Measurements from ENCODE around the gene KLF6.
"Not testable (repeated sequence)": the region's sequence is repeated elsewhere in the genome, so short reads cannot be mapped to it uniquely, and the experiment has no call there.

The KLF6 gene

DNA sequence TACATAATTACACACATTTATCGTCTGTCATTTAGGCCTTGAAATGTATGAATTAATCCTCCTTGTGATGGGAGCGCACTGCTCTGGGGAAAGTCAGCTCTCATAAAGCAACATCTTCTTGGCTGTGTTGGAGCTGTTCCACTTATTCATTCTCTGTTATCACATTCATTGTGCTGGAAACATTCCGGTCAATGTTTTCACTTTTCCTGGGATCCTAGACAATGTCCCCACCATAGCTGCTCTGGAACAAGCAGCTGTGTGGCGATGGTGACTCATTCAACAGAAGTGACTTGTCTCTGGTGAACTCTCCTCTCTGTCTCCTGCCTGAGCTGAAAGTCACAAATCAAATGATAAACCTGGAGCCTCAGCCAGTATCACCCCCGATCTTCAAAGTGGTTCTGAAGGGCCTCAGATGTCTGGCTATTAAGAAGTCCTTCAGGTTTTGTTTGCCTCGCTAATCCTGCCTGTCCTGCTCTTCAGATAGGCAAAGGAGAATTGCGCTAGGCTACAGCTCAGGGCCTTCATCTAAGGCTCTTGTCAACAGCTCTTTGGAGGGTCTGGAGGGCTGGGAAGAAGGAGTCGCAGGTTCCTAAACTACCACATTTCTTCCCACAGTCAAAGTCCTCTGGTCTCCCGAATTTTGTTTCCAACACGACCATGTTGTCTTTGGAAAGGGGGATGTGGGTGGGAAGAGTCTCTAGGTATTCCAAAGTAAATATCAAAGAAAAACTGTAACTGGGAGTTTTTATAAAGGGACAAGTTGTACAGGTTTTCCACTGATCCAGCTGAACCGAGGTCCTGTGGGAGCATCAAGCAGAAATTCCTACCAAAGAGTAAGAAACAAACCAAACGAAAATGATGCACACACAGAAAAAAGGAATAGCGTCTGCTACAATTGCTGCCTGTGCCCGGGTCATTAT lies 29.3 kb downstream of the KLF6 start:
- no peak for DNase-seq

DNA sequence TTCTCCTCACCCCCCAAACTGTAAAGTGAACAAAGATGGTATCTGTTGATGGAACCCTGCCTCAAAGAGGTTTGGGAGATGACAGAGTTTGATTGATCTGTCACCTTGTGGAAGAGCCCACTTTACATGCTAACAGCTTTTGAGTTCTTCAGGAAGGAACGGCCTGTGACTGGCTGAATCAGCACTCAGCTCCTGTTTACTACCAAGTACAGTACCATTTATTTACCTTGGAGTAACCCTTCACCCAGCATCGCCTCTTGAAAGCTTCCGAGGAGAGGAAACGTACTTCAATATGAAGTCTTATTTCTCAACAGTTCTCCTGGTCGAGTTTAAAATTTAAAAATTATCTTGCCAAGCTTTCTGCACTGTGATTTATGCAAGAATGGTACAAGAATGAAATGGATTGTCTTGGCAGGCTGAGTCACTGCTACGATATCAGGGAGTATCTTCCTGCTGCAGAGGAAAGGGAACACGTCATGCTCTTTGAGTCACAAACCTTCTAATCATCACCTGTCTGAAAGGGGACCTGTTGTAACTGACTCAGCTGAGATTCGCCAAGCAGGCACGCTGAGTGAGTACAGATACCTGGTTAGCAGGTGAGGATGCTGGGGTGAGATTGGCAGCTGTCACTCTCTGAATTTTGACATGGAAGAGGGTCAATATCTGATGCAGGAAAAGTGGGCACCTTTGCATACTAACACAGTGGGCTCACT lies 30.1 kb downstream of the KLF6 start:
- no peak for DNase-seq

DNA sequence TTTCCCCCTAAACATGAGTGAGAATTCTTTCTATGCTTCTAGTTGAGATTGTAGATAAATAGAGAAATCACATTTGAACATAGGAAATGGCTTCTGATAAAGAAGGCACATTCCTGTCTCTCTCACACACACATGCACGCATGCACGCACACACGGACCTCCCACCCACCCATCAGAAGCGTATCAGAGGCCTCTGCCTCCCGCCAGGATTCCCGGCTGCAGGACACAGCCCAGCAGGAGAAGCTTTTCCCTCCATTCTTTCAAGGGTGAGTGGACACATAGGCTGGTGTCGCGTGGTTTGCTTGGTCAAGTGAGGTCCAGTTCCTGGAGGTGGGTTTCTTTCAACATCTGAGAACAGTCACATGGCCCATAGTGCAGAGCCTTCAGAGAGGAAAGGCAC lies 34.2 kb downstream of the KLF6 start:
- no peak for DNase-seq

DNA sequence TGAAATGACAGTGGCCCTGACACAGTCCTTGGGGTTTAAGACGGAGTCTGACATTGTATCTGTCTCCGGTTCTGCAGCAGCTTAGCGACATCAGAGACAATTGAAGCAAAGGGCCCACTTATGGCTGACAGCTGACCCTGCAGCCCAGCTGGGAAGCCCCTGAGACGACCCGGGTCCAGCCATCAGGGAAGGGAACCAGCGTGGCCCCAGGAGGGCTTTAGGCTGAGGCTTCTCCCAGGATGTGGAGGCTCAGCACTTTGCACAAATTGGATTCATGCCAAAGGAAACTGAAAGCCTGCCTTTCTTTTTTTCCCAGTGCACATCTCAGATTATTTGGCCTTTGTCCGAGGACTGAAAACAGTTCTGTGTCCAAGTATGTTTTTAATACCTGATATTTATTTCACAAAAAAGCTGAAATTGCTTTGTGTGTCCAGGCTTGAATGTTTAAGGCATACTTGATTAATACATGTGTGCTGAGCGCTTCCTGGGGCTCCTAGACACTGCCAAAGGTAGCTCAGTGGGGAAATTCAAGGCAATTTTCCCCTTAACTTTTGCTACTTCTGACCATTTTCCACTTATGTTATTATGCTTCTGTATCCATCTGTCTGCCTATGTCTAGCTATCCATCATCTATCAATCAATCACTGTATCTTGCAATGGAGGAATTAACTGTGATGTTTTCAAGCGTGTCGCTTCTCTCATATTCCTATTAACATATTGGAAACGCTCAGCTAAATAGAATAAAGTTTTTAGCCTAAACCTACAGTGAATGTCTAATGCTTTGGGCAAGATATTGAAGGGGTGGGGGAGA lies 34.8 kb downstream of the KLF6 start:
- no peak for DNase-seq

DNA sequence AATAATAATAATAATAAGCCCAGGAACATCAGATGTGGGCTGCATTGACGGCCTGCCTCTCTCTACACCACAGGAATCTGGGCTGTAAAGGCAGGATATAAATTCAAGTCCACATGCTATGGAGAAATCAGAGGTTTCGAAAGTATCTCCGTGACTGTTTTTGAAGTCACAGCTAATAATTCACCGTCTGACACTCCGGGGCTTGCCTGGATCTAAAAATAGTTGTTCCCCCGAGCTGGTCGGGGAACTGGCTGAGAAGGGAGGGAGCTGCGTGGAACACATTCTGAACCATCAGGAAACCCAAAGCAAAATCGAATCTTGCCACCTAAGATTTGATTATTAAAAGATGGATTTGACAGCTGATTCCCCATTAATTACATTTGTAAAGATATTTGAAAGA lies 35.4 kb downstream of the KLF6 start:
- DNase-seq: no peak

DNA sequence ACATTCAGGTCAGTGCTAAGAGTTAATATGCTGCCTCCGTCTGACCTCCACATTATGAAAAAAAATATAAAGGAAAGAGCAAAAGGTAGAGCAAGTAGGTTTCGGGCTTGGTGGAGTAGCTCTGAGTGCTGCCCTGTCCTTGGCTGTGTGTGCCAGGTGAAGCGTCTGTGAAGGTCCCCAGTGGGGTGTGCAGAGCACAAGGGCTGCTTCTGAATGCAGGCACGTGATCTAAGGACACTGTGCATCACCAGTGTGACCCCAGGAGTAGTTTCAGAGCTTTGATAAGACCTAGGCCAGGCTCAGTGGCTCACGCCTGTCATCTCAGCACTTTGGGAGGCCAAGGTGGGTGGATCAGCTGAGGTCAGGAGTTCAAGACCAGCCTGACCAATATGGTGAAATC lies 36.0 kb downstream of the KLF6 start:
- no peak for DNase-seq

DNA sequence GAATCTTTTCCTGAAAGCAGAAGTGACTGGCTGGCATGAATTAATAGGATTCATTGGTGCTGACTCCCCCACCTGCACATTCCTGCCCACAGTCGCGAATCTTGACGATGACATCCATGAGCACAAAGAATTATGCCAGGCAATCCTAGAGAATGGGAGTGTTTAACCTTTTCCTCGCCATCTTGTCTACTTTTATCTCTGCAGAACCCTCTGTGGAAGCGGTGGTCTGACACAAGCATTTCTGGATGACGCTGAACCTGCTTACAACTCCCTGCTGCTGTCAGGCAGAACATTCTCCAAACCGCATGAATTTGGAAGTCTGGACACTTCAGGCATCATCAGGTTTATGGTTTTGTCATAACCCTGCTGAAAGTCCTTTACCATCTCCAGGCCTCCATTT lies 36.5 kb downstream of the KLF6 start:
- DNase-seq: no peak

DNA sequence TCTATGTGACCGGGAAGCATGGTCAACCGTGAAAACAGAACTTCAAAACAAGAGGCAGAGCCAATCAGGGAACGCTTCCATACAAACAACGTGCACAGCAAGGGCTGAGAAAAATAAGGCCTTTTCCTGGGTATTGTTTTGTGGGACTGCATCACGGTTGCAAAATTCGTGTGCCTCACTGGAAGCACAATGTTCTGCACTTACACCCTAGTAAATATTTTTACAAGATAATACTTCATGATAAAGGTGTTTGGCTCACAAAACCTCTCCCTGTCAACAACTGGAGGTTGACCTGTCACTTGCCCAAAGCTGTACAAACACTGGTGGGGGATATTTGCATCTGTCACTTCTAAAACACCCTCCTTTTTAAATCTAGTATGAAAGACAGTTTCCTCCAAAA lies 37.0 kb downstream of the KLF6 start:
- no peak for DNase-seq

DNA sequence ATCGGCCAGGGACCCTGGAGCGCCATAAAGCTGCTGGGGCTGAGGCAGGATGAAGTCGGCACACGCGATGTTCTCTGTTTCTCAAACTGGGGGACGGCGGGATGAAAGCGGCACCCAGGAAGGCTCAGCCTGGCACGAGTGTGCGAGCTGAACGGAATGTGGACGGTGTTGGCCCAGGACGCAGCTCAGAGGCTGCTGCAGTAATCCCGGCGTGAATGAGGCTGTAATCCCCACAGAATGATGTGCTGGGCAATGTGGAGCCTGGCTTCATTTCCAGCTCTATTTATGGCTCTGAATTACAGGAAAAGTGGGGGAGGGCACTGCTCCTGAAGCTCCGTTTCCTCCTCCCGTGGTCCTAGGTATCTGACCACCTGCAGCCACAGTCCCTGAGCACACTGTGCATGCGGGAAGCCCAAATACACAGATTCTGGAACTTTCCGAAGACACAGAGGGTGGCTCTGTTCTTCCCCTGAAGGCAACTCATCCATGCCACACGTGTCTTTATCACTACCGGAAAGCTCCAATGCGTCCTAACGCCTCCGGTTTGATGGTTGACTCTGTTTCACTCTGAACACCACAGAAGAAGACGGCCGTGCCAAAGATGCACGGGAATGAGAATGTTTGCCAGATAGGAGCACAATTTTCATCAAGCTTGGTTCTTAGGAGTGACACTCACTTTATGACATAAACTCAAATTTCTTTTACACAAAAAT lies 37.6 kb downstream of the KLF6 start:
- no peak for DNase-seq

DNA sequence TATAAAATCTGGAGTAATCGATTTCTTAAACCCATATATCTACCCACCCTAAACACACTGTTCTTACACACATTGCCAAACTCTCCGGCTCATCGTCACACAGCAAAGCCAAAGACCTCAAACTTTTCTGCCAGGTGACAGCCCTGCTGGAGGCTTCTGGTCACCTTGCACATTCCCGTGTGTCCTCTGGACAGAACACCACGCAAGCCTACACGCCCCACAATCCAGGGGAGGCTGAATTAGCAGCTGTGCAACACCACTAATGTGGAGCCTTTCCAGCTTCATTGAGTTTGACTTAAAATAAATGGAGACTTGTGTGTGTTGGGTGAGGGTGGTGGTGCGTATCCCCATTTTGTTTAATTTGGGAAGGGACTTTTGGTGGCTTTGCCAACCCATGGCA lies 38.4 kb downstream of the KLF6 start:
- no peak for DNase-seq

DNA sequence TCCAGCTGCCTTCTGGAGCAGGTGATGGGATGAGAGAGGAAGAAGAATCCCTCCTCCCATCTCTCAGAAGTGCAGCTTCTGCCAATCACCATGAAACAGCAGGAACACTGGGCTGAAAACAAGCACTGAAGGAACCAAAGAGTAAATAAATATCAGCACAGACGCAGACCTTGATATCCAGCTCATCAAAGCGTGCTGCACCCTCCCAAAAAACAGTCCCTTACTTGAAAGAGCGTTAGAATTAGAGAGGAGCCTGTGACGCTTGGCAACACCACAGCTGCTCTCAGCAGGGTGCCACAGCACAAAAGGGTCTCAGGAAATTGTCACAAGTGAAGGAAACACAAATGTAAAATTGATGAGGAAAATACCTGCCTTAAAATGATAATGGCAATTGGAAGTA lies 39.5 kb downstream of the KLF6 start:
- DNase-seq: peak; percentile 61

DNA sequence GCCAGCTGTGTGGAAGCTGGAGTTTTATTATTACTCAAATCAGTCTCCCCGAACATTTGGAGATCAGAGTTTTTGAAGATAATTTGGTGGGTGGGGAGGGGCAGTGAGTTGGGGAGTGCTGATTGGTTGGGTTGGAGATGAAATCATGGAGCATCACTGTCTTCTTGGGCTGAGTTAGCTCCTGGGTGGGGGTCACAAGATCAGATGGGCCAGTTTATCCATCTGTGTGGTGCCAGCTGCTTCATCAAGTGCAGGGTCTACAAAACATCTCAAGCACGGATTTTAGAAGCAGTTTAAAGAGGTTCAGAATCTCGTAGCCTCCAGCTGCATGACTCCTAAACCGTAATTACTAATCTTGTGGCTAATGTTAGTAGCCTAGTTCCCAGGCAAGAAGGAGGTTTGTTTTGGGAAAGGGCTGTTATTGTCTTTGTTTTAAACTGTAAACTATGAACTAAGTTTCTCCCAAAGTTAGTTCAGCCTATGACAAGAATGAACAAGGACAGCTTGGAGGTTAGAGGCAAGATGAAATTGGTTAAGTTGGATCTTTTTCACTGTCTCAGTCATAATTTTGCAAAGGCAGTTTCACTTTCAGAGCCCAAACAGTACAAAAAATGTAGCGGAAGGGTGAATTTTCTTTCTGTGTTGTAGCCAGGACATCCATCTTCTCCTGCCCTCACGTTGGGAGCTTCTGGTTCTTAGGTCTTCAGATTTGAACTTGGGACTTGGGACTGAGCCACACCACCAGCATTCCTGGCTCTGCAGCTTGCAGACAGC lies 43.1 kb downstream of the KLF6 start:
- DNase-seq: no peak

DNA sequence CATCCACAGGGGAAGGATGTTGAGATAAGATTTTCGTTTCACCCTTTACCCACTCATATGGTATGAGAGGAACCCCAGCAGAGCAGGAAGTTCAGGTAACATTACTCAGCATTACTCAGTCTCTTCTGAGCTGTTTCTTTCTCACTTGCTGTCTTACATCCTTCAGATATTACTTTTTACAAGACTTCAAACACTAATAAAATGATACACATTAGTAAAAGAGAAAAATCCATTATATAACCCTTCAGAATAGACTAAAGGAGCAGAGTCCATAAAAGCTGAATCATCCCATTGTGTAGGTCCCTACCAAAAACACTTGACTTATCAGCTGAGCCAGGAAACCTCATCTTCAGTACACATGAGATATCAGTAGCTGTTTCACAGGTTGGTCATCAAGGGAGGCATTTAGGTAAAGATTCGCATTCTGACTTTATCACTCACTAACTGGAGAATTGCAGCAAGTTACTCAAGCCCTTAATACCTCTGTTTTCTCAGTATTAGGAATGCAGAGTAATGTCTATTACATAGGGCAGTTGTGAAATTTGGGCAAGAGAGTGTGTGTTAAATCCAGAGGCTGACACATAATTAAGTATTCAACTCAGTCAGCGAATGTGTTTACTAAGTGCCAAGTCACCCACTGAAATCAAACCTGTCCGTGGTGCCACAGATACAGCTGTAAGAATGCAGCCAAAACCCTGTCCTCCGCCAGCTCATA lies 44.7 kb downstream of the KLF6 start:
- no peak for DNase-seq

DNA sequence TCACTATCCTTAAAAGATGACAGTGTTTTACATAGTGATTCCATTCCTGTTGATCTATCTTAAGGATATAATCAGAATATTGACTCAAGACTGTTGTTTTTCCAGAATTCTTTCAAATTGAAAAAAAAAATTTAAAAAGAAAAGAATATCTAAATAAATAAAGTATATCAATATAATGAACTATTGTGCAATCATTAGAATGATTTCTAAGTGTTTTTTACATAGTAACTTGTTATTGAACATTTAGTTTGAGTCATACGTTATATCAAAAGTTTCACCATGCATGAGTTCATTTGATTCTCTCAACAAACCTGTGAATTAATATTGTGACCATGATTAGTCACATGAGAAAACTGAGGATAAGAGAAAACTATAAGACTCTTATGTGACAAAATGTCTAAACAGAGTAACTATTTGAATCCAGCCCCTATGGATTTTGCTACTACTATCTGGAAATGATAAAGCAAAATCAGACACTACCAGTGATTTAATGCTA lies 46.1 kb downstream of the KLF6 start:
- no peak for DNase-seq

DNA sequence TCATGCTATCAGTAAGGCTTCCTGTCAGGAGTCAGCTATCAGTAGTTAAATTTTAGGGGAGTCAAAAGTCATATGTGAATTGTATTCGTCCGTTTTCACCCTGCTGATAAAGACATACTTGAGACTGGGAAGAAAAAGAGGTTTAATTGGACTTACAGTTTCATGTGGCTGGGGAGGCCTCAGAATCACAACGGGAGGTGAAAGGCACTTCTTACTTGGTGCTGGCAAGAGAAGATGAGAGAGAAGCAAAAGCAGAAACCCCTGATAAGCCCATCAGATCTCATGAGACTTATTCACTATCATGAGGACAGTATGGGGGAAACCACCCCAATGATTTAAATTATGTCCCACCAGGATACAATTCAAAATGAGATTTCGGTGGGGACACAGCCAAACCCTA lies 47.1 kb downstream of the KLF6 start:
- DNase-seq: no peak

DNA sequence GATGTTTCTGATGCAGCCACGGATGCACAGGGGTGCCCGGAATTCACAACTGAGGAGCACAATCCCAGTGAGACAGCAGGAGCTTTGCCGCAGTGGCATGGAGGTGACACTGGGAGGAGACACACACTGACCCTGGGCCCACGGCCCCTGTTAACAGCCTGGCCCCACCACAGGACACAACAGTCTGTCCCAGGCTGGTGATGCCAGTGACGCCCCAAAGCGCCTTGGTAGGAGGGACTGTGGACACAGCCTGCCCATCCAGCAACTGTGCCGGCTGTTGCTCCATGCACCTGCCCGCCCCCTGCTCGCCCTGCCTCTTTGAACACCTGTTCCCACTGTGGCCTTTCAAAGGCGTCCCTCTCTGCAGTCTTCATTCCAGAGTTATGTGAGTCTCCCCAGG lies 49.8 kb downstream of the KLF6 start:
- DNase-seq: no peak

DNA sequence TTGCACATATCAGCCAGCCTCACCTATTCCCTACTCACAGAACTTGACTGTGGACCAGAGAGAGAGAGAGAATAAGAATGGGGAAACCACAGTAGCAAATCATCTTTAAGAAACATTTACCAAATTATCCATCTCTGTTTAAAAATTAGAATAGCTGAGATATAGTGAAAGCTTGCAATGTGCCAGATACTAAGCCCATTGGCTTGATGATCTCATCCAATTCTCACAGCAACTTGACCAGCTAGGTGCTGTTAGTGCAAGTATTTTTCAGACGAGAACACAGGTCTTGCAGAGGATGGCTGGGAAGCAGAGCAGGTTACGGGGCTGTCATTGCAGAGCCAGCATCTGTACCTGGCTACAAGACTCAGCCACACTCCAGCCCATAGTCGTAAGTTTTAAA lies 50.9 kb downstream of the KLF6 start:
- DNase-seq: no peak

DNA sequence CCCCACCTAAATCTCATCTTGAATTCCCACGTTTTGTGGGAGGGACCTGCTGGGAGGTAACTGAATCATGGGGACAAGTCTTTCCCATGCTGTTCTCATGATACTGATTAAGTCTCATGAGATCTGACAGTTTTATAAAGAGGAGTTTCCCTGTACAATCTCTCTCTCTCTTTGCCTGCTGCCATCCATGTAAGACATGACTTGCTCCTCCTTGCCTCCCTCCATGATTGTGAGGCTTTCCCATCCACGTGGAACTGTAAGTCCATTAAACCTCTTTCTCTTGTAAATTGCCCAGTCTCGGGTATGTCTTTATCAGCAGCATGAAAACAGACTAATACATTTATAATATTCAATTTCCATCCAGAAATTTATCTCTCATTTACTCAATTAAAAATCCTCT lies 52.8 kb downstream of the KLF6 start:
- DNase-seq: not testable (repeated sequence)

DNA sequence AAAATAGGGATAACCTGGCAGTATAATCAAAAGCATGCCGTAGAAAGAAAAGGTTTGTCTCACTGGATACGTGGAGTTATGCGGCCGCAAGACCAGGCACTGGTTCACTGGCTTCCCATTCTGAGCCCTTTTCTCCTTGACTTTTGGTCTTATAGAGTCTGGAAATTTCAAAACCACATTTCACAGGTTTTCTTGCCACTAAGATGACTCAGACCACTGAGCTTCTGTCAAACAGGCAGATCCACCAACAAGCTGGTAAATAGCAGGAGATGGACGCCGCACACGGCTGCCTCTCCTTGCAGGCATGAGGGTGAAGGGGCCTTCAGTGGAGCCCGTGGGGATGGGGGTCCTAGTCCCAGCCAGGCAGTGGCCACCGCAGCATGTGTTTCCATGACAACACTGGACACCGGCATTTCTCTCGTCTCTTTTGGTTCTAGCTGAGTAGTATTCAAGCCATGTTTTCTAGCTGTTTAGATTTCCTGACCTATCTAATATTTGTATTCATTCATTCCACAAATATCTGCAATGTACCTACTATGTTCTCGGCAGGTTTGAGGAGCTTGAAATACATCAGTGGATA lies 55.5 kb downstream of the KLF6 start:
- DNase-seq: no peak

DNA sequence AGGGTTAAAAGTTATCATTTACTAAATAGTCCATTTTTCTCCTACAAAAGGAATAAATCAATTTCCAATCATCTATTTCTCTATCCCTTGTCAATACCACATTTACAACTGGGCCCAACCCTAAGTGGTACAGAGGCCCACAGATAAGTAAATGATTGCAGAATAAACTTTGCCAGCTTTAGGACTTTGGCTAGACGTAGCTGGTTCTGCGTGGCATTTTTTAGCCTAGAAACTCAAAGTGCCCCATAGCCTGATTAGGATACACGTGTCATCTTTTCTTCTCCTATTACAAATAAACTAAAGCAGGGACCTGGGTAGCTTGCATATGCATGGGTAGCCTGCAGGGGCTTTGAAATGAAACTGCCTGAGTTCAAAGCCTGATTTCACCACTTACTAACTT lies 56.4 kb downstream of the KLF6 start:
- no peak for DNase-seq

DNA sequence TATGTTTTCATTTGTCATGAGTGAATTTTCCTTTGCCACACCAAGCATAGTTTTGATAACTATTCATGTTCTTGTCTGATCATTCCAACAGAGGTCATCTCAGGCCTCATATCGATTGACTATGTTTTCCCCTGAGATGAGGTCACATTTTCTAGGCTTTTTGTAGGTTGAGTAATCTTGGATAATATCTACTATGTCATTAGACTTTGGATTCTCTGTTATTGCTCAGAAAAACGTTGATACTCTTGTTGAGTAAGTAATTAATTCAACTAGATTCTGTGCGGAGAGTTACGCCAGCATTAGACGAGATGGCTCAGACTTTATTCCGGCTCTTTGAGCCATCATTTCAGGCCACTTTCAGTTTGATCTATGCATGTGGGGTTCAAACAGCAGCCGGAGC lies 57.7 kb downstream of the KLF6 start:
- DNase-seq: no peak

Measured in NCI-H1092 (cell line).